Choroid plexus epithelial cell (primary cell): ENCODE data around the gene APOA5.
"Not testable (repeated sequence)": the region's sequence is repeated elsewhere in the genome, so short reads cannot be mapped to it uniquely, and the experiment has no call there.

ENCODE experiments used
- DNase-seq: peaks from one replicate; pipeline ENCODE4 v3.0.0-alpha.2; 2010; ENCODE audit warnings: low read depth
- H3K4me3 ChIP-seq: 2 replicates; pipeline ENCODE4 v1.5.1; 2011; ENCODE audit warnings: low read depth, mild to moderate bottlenecking, control low read depth, low read length, moderate library complexity
- TF ChIP-seq, protein P1 (sequence below): conservative IDR thresholded peaks from 2 replicates; pipeline ENCODE4 v1.5.1; 2011; ENCODE audit warnings: low read depth, mild to moderate bottlenecking, control low read depth, inconsistent platforms, low read length, moderate library complexity

Gene APOA5

GRCh38 chr11:116835791-116836631 is 44.3 kb upstream of the APOA5 start:
- H3K4me3 ChIP-seq = peak overlapping the region; percentile 51
- TF ChIP-seq, protein P1, sequence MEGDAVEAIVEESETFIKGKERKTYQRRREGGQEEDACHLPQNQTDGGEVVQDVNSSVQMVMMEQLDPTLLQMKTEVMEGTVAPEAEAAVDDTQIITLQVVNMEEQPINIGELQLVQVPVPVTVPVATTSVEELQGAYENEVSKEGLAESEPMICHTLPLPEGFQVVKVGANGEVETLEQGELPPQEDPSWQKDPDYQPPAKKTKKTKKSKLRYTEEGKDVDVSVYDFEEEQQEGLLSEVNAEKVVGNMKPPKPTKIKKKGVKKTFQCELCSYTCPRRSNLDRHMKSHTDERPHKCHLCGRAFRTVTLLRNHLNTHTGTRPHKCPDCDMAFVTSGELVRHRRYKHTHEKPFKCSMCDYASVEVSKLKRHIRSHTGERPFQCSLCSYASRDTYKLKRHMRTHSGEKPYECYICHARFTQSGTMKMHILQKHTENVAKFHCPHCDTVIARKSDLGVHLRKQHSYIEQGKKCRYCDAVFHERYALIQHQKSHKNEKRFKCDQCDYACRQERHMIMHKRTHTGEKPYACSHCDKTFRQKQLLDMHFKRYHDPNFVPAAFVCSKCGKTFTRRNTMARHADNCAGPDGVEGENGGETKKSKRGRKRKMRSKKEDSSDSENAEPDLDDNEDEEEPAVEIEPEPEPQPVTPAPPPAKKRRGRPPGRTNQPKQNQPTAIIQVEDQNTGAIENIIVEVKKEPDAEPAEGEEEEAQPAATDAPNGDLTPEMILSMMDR = peak; percentile 74
- peak; percentile 96 for DNase-seq

DNA sequence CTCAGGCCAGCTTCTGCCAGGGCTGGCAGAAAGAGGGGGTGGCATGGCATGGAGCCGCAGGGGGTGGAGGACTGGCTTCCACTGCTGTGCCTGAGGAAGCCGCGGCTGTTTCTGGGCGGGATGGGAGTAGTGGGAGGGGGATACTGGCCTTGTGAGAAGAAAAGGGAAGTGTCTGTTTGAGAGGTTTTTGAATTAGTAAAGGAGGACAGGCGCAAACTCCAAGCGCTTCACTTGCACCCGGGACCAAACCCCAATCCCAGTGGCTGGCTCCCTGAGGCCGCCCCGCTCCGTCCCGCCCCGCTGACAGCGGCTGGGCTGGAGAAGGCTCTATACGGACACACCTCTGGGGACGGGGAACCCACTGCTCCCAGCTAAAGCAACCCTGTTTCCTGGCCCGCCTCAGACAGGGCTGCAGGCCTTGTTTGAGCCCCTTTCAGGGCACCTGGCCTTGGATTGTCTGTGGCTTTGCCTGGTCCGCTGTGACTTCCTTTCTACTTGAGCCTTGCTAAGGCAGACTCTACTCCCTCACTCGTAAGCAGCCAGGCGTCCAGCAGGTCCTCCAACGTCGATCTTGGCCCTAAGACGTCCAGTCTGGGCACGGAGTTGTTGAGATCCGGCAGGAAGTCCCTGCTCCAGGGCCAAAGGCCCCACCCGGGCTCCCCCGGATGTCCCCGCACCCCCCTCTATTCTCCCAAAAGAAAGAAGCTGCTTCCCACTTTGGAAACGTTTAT is 43.5 kb upstream of the APOA5 start:
- DNase-seq = peak; percentile 27
- peak overlapping the region; percentile 51 for H3K4me3 ChIP-seq
- TF ChIP-seq, protein P1 = no peak

DNA sequence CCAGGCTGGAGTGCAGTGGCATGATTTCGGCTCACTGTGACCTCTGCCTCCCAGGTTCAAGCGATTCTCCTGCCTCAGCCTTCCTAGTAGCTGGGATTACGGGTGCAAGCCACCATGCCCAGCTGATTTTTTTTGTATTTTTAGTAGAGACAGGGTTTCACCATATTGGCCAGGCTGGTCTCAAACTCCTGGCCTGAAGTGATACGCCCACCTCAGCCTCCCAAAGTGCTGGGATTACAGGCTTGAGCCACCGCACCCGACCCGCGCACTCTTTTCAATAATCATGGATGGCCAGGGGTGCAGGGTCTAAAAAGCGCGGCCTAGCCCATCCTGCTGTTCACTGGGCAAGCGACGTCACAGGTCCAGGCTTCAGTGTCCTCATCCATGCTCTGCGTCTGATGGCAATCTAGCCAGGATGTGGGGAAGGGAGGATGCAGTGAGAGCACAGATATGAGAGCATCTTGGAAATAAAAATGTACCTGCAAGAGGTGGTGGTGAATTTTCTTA is 42.9 kb upstream of the APOA5 start:
- H3K4me3 ChIP-seq, DNase-seq: not testable (repeated sequence)

DNA sequence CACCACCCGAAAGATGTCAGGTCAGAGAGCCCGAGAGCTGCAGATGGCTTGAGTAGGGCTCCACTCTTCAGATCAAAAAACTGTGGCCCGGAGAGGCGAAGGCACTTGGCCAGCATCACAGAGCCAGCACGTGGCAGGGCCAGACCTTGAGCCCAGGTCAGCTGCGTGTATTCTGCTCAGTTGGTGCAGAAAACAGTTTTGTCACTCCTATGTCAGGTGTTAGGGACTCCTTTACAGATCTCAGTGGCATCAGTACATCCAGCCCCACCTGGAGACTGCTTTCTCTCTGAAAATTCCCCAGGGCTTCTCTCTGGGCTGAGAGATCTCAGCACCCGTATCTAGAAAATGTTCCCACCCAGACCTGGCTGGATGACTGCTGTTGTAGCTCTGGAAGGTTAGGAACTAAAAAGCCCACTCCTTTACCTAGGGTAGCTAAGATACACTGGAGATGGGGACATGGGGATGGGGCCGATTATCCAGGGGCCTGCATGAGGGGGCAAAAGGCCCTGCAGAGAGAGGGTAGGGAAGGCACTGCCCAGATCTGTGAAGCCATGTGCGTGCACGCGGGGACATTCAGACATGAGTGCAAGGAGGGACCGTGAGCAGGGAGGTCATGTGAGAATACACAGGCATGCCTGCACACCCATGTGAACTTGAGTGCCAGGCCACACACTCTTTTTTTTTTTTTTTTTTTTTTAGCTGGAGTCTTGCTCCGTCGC is 42.3 kb upstream of the APOA5 start:
- DNase-seq = no peak
- no peak overlapping the region for H3K4me3 ChIP-seq
- TF ChIP-seq, protein P1 = no peak

- DNase-seq = no peak
- TF ChIP-seq, protein P1 = no peak
- H3K4me3 ChIP-seq = no peak overlapping the region
Observed at GRCh38 chr11:116833491-116833815, 41.8 kb upstream of the APOA5 start.

DNA sequence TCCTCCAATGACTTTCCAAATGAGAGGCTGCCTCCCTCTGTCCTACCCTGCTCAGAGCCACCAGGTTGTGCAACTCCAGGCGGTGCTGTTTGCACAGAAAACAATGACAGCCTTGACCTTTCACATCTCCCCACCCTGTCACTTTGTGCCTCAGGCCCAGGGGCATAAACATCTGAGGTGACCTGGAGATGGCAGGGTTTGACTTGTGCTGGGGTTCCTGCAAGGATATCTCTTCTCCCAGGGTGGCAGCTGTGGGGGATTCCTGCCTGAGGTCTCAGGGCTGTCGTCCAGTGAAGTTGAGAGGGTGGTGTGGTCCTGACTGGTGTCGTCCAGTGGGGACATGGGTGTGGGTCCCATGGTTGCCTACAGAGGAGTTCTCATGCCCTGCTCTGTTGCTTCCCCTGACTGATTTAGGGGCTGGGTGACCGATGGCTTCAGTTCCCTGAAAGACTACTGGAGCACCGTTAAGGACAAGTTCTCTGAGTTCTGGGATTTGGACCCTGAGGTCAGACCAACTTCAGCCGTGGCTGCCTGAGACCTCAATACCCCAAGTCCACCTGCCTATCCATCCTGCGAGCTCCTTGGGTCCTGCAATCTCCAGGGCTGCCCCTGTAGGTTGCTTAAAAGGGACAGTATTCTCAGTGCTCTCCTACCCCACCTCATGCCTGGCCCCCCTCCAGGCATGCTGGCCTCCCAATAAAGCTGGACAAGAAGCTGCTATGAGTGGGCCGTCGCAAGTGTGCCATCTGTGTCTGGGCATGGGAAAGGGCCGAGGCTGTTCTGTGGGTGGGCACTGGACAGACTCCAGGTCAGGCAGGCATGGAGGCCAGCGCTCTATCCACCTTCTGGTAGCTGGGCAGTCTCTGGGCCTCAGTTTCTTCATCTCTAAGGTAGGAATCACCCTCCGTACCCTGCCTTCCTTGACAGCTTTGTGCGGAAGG is 40.9 kb upstream of the APOA5 start:
- DNase-seq = no peak
- TF ChIP-seq, protein P1 = no peak
- no peak overlapping the region for H3K4me3 ChIP-seq
